ENCODE data around the gene PTPRE. TPM values are rescaled to one million over a fixed set of nuclear protein-coding genes. Genes with fewer than 3 reads are reported as not detected.

The PTPRE gene
- total and polyA plus RNA-seq, 2 donors from 2014 or later, result 1.1 to 25.7 TPM

DNA sequence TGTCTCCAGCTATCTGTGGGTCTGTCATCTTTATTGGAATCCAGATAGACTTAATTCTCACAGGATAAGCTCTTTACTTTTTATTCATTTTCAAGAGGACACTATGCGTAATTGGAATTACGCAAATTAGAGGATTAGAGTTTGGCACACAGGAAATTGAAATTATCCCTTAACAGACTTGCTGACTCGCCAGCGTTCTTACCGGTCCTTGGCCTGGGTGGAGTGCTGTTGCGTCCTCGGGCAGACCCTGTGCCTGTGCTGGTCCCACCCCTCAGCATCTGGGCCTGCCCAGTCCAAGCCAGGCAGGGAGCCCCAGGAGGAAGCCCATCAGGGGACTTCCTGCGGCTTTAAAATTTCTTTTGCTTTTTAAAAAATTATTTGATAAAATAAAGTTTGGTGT lies 117.5 kb downstream of the PTPRE start:
- H3K9ac ChIP-seq (ENCODE audit: low read length in 3 of 3), result no peak overlapping the region
- H3K4me1 ChIP-seq (ENCODE audit: control insufficient read depth in 2 of 3, insufficient read depth in 2 of 3, low read depth in 1 of 3, low read length in 3 of 3), result no peaks in the 10 kb centered on the region
- TF ChIP-seq, protein P1, sequence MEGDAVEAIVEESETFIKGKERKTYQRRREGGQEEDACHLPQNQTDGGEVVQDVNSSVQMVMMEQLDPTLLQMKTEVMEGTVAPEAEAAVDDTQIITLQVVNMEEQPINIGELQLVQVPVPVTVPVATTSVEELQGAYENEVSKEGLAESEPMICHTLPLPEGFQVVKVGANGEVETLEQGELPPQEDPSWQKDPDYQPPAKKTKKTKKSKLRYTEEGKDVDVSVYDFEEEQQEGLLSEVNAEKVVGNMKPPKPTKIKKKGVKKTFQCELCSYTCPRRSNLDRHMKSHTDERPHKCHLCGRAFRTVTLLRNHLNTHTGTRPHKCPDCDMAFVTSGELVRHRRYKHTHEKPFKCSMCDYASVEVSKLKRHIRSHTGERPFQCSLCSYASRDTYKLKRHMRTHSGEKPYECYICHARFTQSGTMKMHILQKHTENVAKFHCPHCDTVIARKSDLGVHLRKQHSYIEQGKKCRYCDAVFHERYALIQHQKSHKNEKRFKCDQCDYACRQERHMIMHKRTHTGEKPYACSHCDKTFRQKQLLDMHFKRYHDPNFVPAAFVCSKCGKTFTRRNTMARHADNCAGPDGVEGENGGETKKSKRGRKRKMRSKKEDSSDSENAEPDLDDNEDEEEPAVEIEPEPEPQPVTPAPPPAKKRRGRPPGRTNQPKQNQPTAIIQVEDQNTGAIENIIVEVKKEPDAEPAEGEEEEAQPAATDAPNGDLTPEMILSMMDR (IDR thresholded peaks at IDR 0.05; ENCODE audit: borderline replicate concordance, extremely low read depth, insufficient read depth), result no peak
- no peak overlapping the region for H3K4me3 ChIP-seq (ENCODE audit: low read length in 3 of 3)
- no peak overlapping the region for H3K27ac ChIP-seq (ENCODE audit: low read depth in 2 of 2, low read length in 2 of 2)
- H3K36me3 ChIP-seq (ENCODE audit: control insufficient read depth in 2 of 3, insufficient read depth in 3 of 3, low read length in 3 of 3), result no peaks in the 10 kb centered on the region
- no peaks in the 10 kb centered on the region for H3K9me3 ChIP-seq (ENCODE audit: control insufficient read depth in 2 of 3, insufficient read depth in 1 of 3, low read length in 3 of 3)
- DNase-seq (no peak), FAIRE-seq (no peak)
- intact Hi-C loops (cut with DNase I), result no loop called here
- no peaks in the 10 kb centered on the region for H3K27me3 ChIP-seq (ENCODE audit: control insufficient read depth, insufficient read depth, low read length)

DNA sequence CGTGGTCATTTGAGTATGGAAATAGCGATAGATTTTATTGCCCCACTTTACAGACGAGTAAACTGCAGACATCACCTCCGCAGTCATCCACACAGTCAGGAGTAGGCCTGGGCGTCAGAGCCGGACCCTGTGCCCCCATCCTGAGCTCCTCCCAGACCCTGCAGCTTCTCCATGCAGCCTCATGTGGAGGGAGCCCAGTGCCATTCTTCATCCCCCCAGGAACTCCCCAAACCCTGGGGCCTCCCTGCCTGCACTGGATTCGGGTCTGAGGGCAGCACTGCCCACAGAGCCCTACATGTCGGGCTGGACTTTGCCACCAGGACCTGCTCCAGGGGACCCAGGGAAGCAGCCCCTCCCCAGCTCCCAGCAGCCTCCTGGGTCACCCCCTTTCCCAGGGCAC lies 118.5 kb downstream of the PTPRE start:
- Histone ChIP-seq H3K9ac (ENCODE audit: low read length in 3 of 3) (no peak overlapping the region), H3K4me3 (ENCODE audit: low read length in 3 of 3) (no peak overlapping the region), H3K4me1 (ENCODE audit: control insufficient read depth in 2 of 3, insufficient read depth in 2 of 3, low read depth in 1 of 3, low read length in 3 of 3) (no peaks in the 10 kb centered on the region), H3K9me3 (ENCODE audit: control insufficient read depth in 2 of 3, insufficient read depth in 1 of 3, low read length in 3 of 3) (no peaks in the 10 kb centered on the region), H3K36me3 (ENCODE audit: control insufficient read depth in 2 of 3, insufficient read depth in 3 of 3, low read length in 3 of 3) (no peaks in the 10 kb centered on the region), H3K27ac (ENCODE audit: low read depth in 2 of 2, low read length in 2 of 2) (no peak overlapping the region), H3K27me3 (ENCODE audit: control insufficient read depth, insufficient read depth, low read length) (no peaks in the 10 kb centered on the region)
- DNase-seq (no peak), FAIRE-seq (no peak)
- TF ChIP-seq, protein P1 (IDR thresholded peaks at IDR 0.05; ENCODE audit: borderline replicate concordance, extremely low read depth, insufficient read depth), result no peak
- intact Hi-C loops (cut with DNase I), result no loop called here

DNA sequence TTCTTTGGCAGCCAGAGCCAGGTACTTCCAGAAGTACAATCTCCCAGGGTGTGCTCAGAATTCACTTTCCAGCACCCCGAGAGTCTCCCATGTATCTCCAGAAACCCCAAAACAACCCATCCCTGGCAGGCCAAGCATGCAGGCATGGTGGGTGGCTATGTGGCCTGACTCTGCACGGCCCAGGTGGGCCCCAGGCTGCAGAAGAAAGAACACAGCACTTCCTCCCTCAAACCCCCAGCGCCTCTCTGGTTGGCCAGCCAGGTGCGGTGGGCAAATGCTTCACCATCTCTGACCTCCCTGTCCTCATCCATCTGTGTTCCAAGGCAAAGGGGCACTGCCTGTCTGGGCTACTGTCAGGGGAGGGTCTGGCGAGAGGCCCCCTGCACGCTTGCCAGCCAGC lies 119.0 kb downstream of the PTPRE start:
- DNase-seq (no peak), FAIRE-seq (no peak)
- Histone ChIP-seq H3K4me3 (ENCODE audit: low read length in 3 of 3) (no peak overlapping the region), H3K9ac (ENCODE audit: low read length in 3 of 3) (no peak overlapping the region), H3K27me3 (ENCODE audit: control insufficient read depth, insufficient read depth, low read length) (no peaks in the 10 kb centered on the region), H3K36me3 (ENCODE audit: control insufficient read depth in 2 of 3, insufficient read depth in 3 of 3, low read length in 3 of 3) (no peaks in the 10 kb centered on the region), H3K27ac (ENCODE audit: low read depth in 2 of 2, low read length in 2 of 2) (no peak overlapping the region), H3K4me1 (ENCODE audit: control insufficient read depth in 2 of 3, insufficient read depth in 2 of 3, low read depth in 1 of 3, low read length in 3 of 3) (no peaks in the 10 kb centered on the region), H3K9me3 (ENCODE audit: control insufficient read depth in 2 of 3, insufficient read depth in 1 of 3, low read length in 3 of 3) (no peaks in the 10 kb centered on the region)
- TF ChIP-seq, protein P1 (IDR thresholded peaks at IDR 0.05; ENCODE audit: borderline replicate concordance, extremely low read depth, insufficient read depth), result no peak
- intact Hi-C loops (cut with DNase I), result no loop called here

DNA sequence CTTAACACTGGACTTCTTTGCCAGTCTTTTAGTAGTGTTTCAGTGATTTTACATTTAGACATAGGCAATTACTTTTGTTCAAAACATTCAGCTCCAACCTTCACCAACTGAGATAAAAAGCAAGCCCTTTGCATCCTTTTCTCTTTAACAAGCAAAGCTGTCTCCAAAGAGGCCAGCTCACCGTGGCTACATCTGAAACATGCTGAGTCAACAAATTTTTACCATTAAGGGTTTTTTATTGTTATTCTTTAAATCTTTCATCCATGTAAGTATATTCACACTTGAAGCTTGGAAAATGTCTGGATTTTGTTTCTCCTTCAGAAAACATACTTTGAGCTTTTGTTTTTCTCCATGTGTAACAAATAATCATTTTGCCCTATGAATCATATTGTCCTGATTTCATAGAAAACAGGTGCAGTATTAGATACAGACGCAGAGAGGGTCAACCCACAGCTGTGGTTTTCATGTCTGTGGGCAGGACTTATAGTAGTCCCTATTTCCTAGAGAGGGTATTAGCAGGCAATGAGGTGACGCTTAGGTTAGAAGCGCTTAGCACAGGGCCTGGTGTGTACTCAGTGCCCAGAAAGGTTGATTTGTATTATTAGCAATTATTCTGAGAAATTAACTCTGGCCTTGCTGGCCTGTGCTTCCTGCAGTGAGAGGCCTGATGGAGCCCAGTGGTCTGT lies 119.9 kb downstream of the PTPRE start:
- H3K4me3 ChIP-seq (ENCODE audit: low read length in 3 of 3), result no peak overlapping the region
- H3K9ac ChIP-seq (ENCODE audit: low read length in 3 of 3), result no peak overlapping the region
- TF ChIP-seq, protein P1 (IDR thresholded peaks at IDR 0.05; ENCODE audit: borderline replicate concordance, extremely low read depth, insufficient read depth), result no peak
- intact Hi-C loops (cut with DNase I), result no loop called here
- H3K4me1 ChIP-seq (ENCODE audit: control insufficient read depth in 2 of 3, insufficient read depth in 2 of 3, low read depth in 1 of 3, low read length in 3 of 3), result no peaks in the 10 kb centered on the region
- no peaks in the 10 kb centered on the region for H3K36me3 ChIP-seq (ENCODE audit: control insufficient read depth in 2 of 3, insufficient read depth in 3 of 3, low read length in 3 of 3)
- H3K9me3 ChIP-seq (ENCODE audit: control insufficient read depth in 2 of 3, insufficient read depth in 1 of 3, low read length in 3 of 3), result no peaks in the 10 kb centered on the region
- no peak overlapping the region for H3K27ac ChIP-seq (ENCODE audit: low read depth in 2 of 2, low read length in 2 of 2)
- DNase-seq (no peak), FAIRE-seq (no peak)
- H3K27me3 ChIP-seq (ENCODE audit: control insufficient read depth, insufficient read depth, low read length), result no peaks in the 10 kb centered on the region
